GM03348 (cell line): ENCODE data around the gene CHP1.
A peak's percentile ranks its signal among the peaks of the same experiment; 100 is the strongest.
"Not testable (repeated sequence)": the region's sequence is repeated elsewhere in the genome, so short reads cannot be mapped to it uniquely, and the experiment has no call there.

Experiments
- DNase-seq: peaks from one replicate; pipeline ENCODE4 v3.0.0; 2012; ENCODE audit warnings: low spot score

The CHP1 gene

DNA sequence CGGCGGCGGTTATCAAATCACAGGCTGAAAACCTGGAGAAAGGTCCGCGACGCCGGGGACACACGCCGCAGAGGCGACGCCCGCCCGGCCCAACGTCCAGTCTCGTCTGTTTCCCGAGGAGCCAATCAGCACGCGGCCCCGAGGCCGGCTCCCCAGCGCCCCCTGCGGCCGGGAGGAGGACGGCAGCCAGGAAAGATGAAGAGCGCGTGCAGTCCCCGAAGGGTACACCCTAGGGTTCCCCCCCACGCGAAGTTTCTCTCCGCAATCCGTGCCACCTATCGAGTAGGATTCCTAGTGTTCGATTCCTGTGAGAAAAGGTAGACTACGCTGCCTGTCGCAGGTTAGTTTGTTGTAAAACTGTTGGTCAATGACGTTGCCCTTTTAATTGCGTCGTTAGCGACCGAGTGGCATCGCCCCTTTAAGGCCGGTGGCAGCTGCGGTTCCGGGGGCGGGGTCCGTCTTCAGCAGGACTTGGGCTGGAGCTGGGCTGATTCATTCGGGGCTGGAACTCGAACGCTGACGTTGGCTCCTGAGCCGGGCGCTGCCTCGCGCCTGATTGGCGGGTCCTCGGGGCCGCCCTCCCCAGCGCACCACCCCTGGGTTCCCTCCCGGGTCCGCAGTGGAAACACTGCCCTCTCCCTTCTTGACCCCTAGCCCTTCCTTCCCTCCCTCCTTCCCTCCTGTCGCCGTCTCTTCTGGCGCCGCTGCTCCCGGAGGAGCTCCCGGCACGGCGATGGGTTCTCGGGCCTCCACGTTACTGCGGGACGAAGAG lies at the start of gene CHP1, which contains the start of gene EXD1:
TSS of gene CHP1 (plus strand) at position 619 of the 772 bp plus-strand sequence. CDS start at position 734, 115 bp downstream.
TSS of gene EXD1 (minus strand) at position 108 of the 772 bp plus-strand sequence. CDS start 4,182 bp downstream, outside the sequence.
- DNase-seq = peak; percentile 98

DNA sequence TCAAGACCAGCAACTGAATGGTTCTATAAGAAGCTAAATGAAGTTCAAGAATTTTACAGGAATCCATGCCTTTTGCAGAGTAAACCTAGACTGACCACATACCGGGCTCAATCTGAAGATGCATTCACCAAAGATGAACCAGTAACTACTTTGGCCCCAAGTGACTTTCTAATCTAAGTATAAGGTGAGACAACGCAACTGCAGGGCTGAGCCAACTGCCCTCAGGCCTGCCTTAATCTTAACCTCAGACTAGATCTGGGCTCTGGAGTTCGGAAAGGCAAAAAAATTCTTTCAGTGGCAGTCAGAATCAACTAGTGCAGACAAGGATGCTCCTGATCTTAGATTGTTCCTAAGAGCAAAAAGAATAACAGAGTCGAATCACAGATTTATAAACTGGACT lies 48.8 kb upstream of the CHP1 start:
- DNase-seq = no peak

DNA sequence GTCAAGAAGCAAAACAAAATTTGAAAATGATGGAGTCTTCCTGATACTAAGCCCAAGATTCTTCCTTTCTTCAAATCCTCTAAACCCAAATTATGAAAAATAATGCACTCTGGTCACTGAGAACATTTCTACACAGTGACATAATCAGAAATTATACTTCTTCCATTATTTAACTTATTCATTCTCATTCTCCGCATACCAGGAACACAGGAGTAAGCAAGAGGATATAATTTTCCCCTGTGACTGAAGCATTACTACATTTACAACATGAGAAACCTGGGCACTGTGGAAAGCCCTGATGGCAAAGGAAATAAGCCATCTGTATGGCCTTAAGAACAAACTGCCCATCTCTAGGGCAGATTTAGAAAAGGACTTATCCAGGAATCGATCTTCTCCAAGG lies 47.5 kb upstream of the CHP1 start:
- DNase-seq = no peak

DNA sequence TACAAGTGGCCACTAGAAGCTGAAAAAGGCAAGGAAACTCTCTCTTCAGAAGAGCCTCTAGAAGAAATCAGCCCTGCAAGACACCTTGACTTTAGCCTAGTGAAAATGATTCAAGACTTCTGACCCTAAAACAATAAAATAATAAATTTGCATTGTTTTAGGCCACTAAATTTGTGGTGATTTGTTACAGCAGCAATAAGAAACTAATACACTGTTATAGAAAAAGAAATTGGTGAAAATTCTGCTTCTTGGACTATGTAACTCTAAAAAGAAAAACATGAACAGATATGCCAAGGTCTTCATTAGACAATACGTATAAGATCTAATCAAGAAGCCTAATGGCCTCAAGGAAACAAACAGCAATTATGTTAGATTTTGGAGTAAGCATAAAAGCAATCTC lies 36.6 kb upstream of the CHP1 start:
- DNase-seq = no peak

DNA sequence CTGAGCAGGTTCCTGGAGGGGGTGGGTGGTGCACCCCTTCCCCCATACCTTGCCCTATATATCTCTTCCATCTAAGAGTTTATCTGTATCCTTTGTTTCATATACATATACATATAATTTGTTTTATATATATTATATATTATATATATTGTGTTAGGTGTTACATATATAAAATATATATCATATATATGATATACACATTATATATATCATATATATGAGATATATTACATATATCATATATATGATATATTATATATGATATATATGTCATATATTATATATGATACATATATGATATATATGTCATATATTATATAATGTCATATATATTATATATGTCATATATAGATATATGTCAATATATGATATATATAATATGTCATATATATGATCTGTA lies 31.6 kb upstream of the CHP1 start:
- DNase-seq = no peak

DNA sequence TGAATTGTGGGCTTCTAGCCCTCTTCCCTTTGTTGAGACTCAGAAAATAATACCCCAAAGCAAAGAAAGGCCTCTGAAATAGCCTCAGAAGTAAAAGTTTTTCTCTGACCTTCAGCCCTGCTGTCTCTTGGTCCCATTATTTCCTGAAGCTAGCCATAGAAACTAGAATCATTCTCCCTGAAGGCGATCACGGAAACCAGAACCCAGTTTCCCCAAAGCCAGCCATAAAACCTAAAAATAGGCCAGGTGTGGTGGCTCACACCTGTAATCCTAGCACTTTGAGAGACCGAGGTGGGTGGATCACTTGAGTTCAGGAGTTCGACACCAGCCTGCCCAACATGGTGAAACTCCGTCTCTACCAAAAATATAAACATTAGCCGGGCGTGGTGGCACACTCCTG lies 27.7 kb upstream of the CHP1 start:
- no peak for DNase-seq

DNA sequence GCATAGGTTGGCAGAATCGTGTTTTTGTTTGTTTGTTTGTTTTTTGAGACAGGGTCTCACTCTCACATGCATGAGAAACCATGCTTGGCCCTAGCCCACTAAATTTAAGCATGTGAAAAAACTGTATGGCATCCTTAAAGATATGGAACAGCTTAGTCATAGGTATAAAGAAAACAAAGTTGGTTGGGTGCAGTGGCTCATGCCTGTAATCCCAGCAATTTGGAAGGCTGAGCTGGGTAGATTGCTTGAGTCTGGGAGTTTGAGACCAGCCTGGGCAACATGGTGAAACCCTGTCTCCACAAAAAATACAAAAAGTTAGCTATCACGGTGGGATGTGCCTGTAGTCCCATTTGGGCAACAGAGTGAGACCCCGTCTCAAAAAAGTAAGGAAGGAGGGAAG lies 25.8 kb upstream of the CHP1 start:
- DNase-seq = no peak

DNA sequence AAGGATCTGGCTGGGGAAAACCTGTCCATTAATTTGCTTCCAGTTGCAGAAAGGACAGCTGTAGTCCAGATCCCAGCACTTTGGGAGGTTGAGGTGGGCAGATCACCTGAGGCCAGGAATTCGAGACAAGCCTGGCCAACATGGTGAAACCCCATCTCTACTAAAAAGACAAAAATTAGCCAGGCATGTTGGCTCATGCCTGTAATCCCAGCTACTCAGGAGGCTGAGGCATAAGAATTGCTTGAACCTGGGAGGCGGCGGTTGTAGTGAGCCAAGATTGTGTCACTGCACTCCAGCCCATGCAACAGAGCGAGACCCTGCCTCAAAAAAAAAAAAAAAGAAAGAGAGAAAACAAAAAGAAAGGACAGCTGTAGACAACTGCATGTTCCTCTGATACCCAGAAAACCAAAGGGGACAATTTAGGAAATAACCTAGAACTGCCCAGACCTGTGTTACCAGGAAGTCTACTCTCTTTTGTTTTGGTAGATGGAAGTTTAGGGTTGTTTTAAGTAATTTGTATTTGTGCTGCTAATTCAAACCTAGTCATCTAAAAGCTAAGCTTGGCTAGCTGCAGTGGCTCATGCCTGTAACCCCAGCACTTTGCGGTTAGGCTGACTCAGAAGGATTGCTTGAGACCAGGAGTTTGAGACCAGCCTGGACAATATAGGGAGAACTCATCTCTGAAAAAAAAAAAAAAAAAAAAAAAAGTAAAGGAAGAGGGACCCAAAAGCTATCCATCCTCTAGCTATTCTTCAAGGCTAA lies 23.2 kb upstream of the CHP1 start:
- DNase-seq = no peak

DNA sequence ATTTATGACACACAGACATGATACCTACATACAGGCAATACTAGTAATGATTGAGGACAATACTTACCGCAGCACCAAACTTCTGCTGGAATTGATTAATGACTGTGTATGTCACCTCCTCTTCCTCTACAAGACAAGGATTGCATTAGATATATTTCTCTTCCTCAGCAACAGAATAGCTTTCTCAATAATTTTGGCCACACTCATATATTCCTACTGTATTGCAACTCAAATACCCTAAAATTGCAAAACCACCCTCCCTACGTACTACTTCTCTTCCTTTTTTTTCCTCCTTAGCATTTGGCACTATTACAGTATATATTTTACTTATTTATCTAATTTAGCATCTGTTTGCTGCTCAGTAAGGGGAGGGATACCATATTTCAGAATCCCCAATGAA lies 15.4 kb upstream of the CHP1 start:
- no peak for DNase-seq

DNA sequence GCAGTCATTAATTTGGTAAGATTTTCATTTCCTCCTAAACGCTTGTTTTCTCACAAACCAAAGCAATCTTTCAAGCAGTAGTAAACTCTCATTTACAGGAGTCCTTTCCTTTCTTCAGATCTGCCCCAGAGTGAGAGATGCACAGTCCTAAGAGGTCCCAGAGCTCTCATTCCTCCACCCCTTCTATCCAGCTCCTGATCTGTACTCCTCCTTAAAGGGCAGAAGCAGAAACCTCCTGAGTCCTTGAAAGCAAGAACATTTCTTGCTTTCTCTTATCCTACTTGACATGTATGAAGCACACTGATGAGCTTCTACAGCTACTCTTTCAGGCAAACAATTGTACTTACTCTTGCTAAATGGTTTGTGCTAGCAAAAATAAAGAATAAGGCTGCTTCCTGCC lies 12.2 kb upstream of the CHP1 start:
- no peak for DNase-seq

DNA sequence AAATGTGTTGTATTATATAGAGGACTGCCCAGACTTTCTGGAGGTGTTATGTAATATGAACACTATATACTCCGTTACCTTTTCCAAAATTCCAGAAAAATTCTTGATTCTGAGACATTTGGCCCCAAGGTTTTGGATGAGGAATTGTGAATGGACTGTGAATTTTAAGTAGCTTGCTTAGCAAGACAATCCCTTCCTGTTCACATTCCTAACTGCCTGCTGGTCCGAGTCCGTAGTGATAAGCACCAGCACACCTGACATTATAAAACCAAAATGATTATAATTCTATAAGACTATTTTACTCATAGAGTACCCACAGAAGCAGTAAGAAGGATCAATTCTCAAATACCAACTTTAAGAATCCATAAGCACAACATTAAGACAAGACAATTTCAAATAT lies 11.7 kb upstream of the CHP1 start:
- no peak for DNase-seq

DNA sequence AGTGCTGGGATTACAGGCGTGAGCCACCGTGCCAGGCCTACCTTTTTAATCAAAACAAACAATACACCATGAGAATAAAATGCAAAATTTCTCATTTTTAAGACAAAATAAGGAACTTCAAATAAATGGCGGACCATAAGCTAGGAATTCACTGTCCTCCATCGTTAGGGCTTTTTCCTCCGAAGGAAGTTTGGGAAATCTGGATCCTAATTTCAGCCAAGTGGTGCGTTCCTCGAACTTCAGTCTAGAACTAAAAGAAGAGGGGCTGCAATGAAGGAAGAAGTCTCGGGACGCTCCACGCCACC lies 771 bp upstream of the CHP1 start:
- no peak for DNase-seq

DNA sequence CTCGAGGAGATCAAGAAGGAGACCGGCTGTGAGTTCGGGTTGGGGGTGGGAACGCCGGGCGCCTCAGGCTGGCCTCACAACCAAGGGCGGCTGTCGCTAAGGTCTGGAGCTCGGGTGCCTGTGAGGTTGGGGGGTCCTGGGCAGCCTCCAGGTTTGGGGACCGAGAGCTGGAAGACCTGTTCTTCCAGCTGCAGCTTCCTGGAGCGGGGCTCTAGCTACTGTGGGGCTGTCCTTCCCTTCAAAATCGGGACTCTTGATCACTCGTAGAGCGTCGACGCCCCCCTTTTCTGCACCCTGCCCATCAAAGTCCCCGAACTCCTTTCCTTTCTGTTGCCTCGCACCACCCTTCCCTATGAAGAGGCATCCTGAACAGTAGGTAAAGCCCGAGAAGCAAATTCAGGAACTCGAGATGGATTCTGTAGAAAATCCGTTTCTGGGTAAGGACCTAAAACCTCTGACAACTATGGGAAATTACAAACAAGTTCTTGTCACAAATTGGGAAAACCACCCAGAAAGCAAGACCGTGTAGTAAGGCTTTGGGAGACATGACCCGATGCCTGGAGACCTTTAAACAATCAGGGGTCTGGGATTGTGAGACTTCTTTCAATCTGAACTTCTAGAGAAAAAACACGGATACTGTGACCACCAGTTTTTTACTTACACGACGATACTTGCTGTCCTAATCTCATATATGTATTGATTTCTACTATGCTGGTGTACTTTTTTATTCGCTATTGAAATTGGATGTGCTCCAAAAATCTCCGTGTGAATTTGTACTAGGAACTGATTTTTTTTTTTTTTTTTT lies 556 bp downstream of the CHP1 start:
- no peak for DNase-seq

DNA sequence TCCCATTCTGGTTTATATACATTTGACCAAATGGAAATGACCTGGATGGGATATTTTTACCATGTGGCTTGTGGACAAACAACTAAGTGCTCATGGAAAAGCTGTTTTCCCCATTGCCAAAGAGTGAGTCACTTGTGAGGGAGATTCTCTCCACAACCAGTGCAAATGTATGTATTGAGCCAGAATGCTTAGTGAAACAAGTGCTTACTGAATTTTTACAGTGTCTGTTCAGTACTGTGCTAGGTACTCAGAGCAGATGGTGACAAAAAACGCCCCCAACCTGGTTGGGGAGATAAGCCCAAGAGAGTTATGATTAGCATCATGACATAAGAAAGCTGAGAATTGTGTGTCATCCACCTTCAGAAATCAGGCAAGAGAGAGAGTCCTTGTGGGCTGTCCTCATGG lies 2.3 kb downstream of the CHP1 start:
- peak; percentile 63 for DNase-seq

DNA sequence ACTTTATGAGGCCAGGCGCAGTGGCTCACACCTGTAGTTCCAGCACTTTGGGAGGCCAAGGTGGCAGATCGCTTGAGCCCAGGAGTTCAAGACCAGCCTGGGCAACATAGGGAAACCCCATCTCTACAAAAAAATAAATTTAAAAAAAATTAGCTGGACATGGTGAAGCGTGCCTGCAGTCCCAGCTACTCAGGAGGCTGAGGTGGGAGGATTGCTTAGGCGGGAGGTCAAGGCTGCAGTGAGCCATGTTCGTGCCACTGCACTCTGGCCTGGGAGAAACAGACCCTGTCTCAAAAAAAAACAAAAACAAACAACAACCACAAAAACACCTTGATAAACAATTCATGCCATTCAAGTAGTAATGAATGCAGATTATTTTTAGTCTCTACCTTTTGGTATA lies 4.2 kb downstream of the CHP1 start:
- not testable (repeated sequence) for DNase-seq

DNA sequence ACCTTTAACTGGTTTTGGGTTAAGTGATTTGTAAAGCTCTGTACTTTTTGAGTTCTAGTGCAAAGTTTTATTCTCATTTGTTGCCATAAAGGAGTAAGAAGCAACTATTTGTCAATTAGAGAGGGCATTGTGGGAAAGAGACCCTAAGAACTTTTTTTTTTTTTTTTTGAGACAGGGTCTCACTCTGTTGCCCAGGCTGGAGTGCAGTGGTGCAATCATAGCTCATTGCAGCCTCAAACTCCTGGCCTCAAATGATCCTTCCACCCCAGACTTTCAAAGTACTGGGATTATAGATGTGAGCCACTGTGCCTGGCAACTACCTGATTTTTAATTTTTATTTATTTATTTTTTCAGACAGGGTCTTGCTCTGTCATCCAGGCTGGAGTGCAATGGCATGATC lies 4.9 kb downstream of the CHP1 start:
- no peak for DNase-seq

DNA sequence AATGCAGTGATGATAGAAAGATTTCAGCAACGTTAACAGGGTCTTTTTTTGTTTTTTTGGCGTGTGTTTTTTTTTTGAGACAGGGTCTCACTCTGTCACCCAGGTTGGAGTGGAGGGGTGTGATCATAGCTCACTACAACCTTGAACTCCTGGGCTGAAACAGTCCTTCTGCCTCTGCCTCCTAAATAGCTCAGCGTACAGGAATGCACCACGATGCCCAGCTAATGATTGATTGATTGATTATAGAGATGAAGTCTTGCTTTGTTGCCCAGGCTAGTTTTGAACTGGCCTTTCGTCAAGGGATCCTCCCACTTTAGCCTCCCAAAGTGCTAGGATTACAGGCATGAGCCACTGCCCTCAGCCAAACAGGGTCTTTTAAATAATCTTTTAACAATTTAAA lies 7.0 kb downstream of the CHP1 start:
- no peak for DNase-seq

DNA sequence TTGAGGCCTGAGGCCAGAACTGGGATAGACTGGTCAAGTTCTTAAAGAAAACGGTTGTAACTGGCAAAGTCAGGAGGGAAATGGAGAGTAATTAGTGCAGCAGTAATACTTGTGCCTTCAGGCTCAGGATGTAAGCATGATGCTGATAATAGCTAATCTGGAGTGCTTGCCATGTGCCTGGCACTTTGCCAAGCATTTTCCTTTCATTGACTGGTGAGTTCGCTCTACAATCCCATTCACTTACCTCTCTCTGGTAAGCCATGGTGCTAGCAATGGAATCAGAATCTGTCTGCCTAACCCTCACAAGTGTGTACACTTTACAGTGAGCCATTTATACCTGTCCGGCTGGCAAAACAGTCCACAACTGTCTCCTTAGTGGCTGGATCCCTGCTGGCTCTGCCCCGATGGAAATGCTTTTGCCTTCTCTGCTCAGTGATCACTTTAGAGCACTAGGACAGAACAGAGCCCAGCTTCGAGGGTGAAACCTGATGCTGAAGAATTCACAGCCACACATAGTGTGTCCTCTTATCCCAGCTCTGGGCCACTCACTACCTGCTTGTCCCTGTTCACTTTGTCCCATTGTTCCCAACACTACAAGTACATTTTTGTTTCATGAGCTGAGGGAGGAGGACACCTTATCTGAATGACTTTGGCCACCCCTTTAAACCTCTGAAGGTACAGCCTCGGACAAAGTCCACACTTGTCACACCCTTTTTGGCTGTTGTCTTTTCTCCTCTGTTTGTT lies 10.3 kb downstream of the CHP1 start:
- DNase-seq = no peak

DNA sequence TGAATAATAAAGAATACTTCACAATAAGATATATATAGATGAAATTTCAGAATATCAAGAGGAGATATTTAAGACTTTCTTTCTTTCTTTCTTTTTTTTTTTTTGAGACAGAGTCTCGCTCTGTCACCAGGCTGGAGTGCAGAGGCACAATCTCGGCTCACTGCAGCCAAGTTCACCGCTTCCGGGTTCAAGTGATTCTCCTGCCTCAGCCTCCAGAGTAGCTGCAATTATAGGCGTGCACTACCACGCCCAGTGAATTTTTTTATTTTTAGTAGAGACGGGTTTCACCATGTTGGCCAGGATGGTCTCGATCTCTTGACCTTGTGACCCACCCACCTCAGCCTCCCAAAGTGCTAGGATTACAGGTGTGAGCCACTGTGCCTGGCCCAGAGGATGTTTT lies 19.7 kb downstream of the CHP1 start:
- DNase-seq = not testable (repeated sequence)

DNA sequence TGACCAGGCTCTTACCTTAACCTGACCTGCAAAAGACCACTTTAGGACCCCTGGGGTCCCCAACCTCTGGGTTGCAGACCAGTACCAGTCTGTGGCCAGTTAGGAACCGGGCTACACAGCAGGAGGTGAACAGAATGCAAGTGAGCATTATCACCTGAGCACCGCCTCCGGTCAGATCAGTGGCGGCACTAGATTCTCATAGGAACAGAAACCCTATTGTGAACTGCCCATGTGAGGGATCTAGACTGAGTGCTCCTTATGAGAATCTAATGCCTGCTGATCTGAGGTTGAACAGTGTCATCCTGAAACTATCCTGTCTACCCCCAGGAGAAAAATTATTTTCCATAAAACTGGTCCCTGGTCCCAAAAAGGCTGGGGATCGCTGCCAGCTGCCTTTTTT lies 20.3 kb downstream of the CHP1 start:
- DNase-seq = no peak

DNA sequence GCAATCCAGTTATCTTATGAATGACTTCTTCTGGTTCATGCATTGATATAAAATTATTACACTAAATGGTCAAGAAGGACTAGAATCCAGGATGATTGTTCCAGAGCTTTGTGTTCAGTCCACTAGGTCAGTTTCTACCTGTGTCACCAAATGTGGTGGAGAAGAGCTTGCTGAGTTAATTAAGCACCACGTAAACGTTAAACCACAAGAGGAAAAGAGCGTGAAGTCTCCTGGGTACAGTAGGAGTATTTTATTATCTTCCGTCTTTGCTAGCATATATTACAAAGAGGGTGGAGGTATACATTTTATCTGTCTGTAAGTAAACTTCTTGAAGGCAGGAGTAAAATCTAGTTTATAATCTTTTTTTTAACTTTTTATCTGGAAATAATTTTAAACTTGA lies 23.5 kb downstream of the CHP1 start:
- DNase-seq = no peak

DNA sequence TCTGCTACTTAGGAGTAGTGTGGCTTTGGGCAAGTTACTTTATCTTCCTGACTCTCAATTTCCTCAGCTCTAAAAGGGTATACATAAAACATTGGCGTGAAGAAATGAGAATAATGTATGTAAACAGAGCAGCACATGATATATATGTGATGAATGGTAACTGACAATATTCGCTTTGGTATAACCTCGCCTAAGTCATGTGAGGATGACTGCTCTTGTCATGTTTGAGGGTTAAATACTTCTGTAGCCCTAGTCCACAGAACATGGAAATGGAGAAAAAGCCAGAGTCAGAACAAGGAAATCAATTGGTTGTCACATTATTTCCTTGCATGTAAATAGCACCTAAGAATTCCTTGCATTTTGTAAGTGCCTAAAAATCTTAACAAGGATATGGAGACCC lies 25.0 kb downstream of the CHP1 start:
- DNase-seq = no peak
